Measurements from ENCODE around the gene LRRC8C. TPM values are rescaled to one million over a fixed set of nuclear protein-coding genes. Genes with fewer than 3 reads are reported as not detected.

The LRRC8C gene
- total and polyA plus RNA-seq, 2 donors (not counting 1 experiment from before 2014, with no cell fraction given): 3.9 to 6.8 TPM

GRCh38 chr1:89665941-89666340, 33.0 kb downstream of the LRRC8C start:
- no peak overlapping the region for H3K4me3 ChIP-seq (ENCODE audit: control extremely low read depth in 1 of 5, extremely low read depth in 1 of 5, insufficient read depth in 1 of 5, low read depth in 2 of 5, low read length in 4 of 5)
- no peak for ATAC-seq (ENCODE audit: low read depth)
- H3K4me2 ChIP-seq (replicated peaks; ENCODE audit: low read depth, low read length, poor library complexity, severe bottlenecking): no peak overlapping the region
- intact Hi-C loops (cut with micrococcal nuclease): no loop called here
- no peak overlapping the region for H3K9ac ChIP-seq (ENCODE audit: low read length)
- Mint-ChIP-seq H3K4me3 (no peak overlapping the region), H3K9me3 (ENCODE audit: insufficient read depth) (no peaks in the 10 kb centered on the region), H3K27me3 (no peaks in the 10 kb centered on the region), H3K27ac (no peak overlapping the region), H3K4me1 (peaks cover 61% of the 10 kb centered on the region)
- H3K79me2 ChIP-seq (ENCODE audit: control insufficient read depth, insufficient read depth, low read length): peaks cover 39% of the 10 kb centered on the region
- POLR2A ChIA-PET: no interaction called here
- TF ChIP-seq, protein P1, sequence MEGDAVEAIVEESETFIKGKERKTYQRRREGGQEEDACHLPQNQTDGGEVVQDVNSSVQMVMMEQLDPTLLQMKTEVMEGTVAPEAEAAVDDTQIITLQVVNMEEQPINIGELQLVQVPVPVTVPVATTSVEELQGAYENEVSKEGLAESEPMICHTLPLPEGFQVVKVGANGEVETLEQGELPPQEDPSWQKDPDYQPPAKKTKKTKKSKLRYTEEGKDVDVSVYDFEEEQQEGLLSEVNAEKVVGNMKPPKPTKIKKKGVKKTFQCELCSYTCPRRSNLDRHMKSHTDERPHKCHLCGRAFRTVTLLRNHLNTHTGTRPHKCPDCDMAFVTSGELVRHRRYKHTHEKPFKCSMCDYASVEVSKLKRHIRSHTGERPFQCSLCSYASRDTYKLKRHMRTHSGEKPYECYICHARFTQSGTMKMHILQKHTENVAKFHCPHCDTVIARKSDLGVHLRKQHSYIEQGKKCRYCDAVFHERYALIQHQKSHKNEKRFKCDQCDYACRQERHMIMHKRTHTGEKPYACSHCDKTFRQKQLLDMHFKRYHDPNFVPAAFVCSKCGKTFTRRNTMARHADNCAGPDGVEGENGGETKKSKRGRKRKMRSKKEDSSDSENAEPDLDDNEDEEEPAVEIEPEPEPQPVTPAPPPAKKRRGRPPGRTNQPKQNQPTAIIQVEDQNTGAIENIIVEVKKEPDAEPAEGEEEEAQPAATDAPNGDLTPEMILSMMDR (IDR thresholded peaks at IDR 0.05): no peak
- no peak for TF ChIP-seq EZH2 (IDR thresholded peaks at IDR 0.05; ENCODE audit: borderline replicate concordance, insufficient read depth, low read depth, low read length, poor library complexity, severe bottlenecking)
- no peaks in the 10 kb centered on the region for H3K27me3 ChIP-seq (replicated peaks in 1 of 4; ENCODE audit: control extremely low read depth in 1 of 4, control insufficient read depth in 3 of 4, insufficient read depth in 4 of 4, low read length in 3 of 4)
- H3K27ac ChIP-seq (ENCODE audit: low read length in 2 of 2): no peak overlapping the region
- peaks cover 0 to 4% (median 3%) of the 10 kb centered on the region in 3 donors for H3K9me3 ChIP-seq (ENCODE audit: control extremely low read depth in 1 of 3, control insufficient read depth in 2 of 3, insufficient read depth in 1 of 3, low read length in 2 of 3)
- no peaks in the 10 kb centered on the region for H3K36me3 ChIP-seq (replicated peaks in 1 of 2; ENCODE audit: control extremely low read depth in 1 of 2, control insufficient read depth in 1 of 2, extremely low read depth in 1 of 2, insufficient read depth in 2 of 2, low read length in 1 of 2)
- no peaks in the 10 kb centered on the region for H4K20me1 ChIP-seq (ENCODE audit: control insufficient read depth, insufficient read depth, low read length, poor library complexity, severe bottlenecking)
- peaks cover 30 to 32% of the 10 kb centered on the region in 2 donors for H3K4me1 ChIP-seq (ENCODE audit: control insufficient read depth in 2 of 2, insufficient read depth in 2 of 2, low read length in 2 of 2)
- 100% methylated on average over 4 of the region's 8 CpGs for WGBS (ENCODE audit: insufficient coverage)
- no peak for DNase-seq
- H2AFZ ChIP-seq (ENCODE audit: insufficient read depth, low read depth, low read length, poor library complexity, severe bottlenecking): no peak overlapping the region
- CTCF ChIA-PET: interaction anchor here (1.3 kb wide), 1 partner anchor 32 kb away, joined by 3 read pairs; the partner anchor contains the start of gene LRRC8C

DNA sequence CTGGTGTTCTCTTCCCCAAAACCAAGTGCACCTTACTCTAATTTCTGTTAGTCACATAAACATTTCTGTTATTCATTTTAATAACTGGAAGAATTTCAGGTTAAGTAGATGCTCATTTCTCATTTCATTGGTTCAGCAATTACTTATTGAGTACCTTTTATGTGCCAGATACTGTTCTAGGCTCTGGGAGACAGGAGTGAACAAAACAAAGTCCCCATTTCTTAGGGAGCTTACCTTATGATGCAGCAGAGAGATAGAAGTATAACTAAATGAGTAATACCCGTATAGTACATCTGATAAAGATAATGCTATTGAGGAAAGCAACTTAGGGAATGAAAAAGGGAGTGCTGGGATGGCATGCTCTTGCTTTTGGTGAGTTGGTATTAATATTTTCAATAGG, 33.7 kb downstream of the LRRC8C start:
- Histone ChIP-seq H2AFZ (ENCODE audit: insufficient read depth, low read depth, low read length, poor library complexity, severe bottlenecking) (no peak overlapping the region), H3K9ac (ENCODE audit: low read length) (no peak overlapping the region), H4K20me1 (ENCODE audit: control insufficient read depth, insufficient read depth, low read length, poor library complexity, severe bottlenecking) (no peaks in the 10 kb centered on the region), H3K27me3 (replicated peaks in 1 of 4; ENCODE audit: control extremely low read depth in 1 of 4, control insufficient read depth in 3 of 4, insufficient read depth in 4 of 4, low read length in 3 of 4) (no peaks in the 10 kb centered on the region), H3K4me3 (ENCODE audit: control extremely low read depth in 1 of 5, extremely low read depth in 1 of 5, insufficient read depth in 1 of 5, low read depth in 2 of 5, low read length in 4 of 5) (no peak overlapping the region), H3K9me3 (ENCODE audit: control extremely low read depth in 1 of 3, control insufficient read depth in 2 of 3, insufficient read depth in 1 of 3, low read length in 2 of 3) (peaks cover 0 to 4% (median 3%) of the 10 kb centered on the region in 3 donors), H3K36me3 (replicated peaks in 1 of 2; ENCODE audit: control extremely low read depth in 1 of 2, control insufficient read depth in 1 of 2, extremely low read depth in 1 of 2, insufficient read depth in 2 of 2, low read length in 1 of 2) (no peaks in the 10 kb centered on the region), H3K79me2 (ENCODE audit: control insufficient read depth, insufficient read depth, low read length) (peaks cover 39% of the 10 kb centered on the region), H3K4me2 (replicated peaks; ENCODE audit: low read depth, low read length, poor library complexity, severe bottlenecking) (no peak overlapping the region), H3K27ac (ENCODE audit: low read length in 2 of 2) (no peak overlapping the region), H3K4me1 (ENCODE audit: control insufficient read depth in 2 of 2, insufficient read depth in 2 of 2, low read length in 2 of 2) (peaks cover 25 to 29% of the 10 kb centered on the region in 2 donors)
- intact Hi-C loops (cut with micrococcal nuclease): no loop called here
- POLR2A ChIA-PET: no interaction called here
- H3K9me3 Mint-ChIP-seq (ENCODE audit: insufficient read depth): no peaks in the 10 kb centered on the region
- H3K27me3 Mint-ChIP-seq: no peaks in the 10 kb centered on the region
- ATAC-seq (ENCODE audit: low read depth): no peak
- no CpG with 5 or more reads among the region's 1 CpG for WGBS (ENCODE audit: insufficient coverage)
- H3K4me3 Mint-ChIP-seq: no peak overlapping the region
- no peak for DNase-seq
- H3K27ac Mint-ChIP-seq: no peak overlapping the region
- CTCF ChIA-PET: interaction anchor here (0.5 to 1.9 kb wide), 2 partner anchors 28 to 35 kb away, joined by 4 to 7 read pairs; no protein-coding TSS in a partner anchor
- TF ChIP-seq, protein P1 (IDR thresholded peaks at IDR 0.05): no peak
- no peak for TF ChIP-seq EZH2 (IDR thresholded peaks at IDR 0.05; ENCODE audit: borderline replicate concordance, insufficient read depth, low read depth, low read length, poor library complexity, severe bottlenecking)
- H3K4me1 Mint-ChIP-seq: peaks cover 58% of the 10 kb centered on the region
